Neuron (in vitro differentiated cells): ENCODE results near the gene TSPEAR.
"Not testable (repeated sequence)": the region's sequence is repeated elsewhere in the genome, so short reads cannot be mapped to it uniquely, and the experiment has no call there.

ENCODE experiments used
- H2AFZ ChIP-seq: one replicate; pipeline ENCODE4 v1.6.1; 2013; ENCODE audit warnings: low read depth, mild to moderate bottlenecking, inconsistent platforms, low read length, moderate library complexity
- H3K27me3 ChIP-seq: one replicate; pipeline ENCODE4 v1.6.1; 2013; ENCODE audit warnings: low read length; ENCODE audit not compliant: insufficient read depth
- H3K36me3 ChIP-seq: one replicate; pipeline ENCODE4 v1.6.1; 2013; ENCODE audit warnings: low read length; ENCODE audit not compliant: insufficient read depth
- H3K4me1 ChIP-seq: one replicate; pipeline ENCODE4 v1.6.1; 2013; ENCODE audit warnings: low read length; ENCODE audit not compliant: insufficient read depth
- H3K4me3 ChIP-seq: 2 replicates; pipeline ENCODE4 v1.5.1; 2013; ENCODE audit warnings: mild to moderate bottlenecking, low read length, moderate library complexity
- H3K9me3 ChIP-seq: one replicate; pipeline ENCODE4 v1.6.1; 2013; ENCODE audit warnings: low read length

The TSPEAR gene

GRCh38 chr21:44687671-44688070 is 23.7 kb downstream of the TSPEAR start:
- Histone ChIP-seq H3K27me3 (peaks cover 6% of the 10 kb centered on the region), H3K9me3 (peaks cover 2% of the 10 kb centered on the region), H3K36me3 (no peaks in the 10 kb centered on the region), H3K4me3 (no peak overlapping the region), H2AFZ (no peak overlapping the region), H3K4me1 (peaks cover 8% of the 10 kb centered on the region)

DNA sequence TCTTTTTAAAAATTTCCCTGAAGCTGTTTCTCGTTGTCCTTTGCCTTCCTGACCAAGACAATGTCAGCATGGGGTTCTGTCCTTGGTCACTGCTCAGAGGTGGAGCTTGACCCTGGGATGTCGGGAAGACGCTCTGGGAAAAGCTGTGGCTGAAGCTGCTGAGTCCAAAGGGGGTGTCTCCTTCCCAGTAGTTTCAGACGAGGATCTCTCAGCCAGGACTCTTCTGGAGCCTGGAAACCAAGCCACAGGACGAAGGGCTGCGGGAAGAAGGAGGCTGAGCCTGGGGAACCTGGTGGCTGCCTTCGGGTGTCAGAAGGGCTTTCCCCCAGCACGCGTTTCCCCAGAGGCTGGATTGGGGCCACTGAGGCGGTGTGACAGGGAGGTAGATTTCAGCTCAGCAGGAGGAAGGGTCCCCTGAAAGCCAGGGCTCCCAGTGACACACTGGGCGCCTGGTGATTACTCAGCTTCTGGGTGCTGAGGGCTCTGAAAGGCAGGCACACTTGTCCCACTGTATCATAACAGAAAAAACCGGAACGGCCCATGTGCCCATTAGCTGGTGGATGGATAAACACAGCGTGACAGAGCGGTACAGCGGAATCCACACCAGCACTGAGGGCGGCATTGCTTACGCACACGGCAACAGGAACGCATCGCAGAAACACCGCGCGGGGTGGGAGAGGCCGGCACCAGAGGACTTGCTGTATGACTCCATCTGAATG is 24.4 kb downstream of the TSPEAR start:
- Histone ChIP-seq H2AFZ (no peak overlapping the region), H3K9me3 (peaks cover 2% of the 10 kb centered on the region), H3K36me3 (no peaks in the 10 kb centered on the region), H3K4me1 (peaks cover 8% of the 10 kb centered on the region), H3K4me3 (no peak overlapping the region), H3K27me3 (peaks cover 10% of the 10 kb centered on the region)

- Histone ChIP-seq H3K9me3 (peaks cover 2% of the 10 kb centered on the region), H3K36me3 (no peaks in the 10 kb centered on the region), H3K4me3 (no peak overlapping the region), H2AFZ (no peak overlapping the region), H3K27me3 (peaks cover 11% of the 10 kb centered on the region), H3K4me1 (peaks cover 8% of the 10 kb centered on the region)
These were observed 25.2 kb downstream of the TSPEAR start for GRCh38 chr21:44686000-44686781.

DNA sequence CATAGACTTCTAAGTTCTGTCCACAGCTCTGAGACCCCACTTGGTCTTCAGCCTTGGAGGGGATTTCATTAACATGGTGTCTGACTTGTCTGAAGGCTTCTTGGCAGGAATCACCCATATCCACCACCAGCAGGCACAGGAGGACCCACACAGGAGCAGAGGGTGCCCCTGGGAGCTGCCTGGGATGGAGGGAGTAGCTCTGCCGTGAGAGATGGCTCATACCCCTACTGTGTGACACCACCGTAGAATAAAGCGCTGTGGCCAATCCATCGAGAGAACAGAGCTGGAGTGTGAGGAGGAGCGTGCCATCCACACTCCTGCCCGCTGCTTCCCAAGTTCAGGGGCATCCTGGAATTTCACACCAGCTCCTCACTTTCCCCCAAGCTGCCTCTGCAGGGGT is 26.3 kb downstream of the TSPEAR start:
- peaks cover 11% of the 10 kb centered on the region for H3K27me3 ChIP-seq
- not testable (repeated sequence) for H3K36me3 ChIP-seq, H3K4me3 ChIP-seq, H3K9me3 ChIP-seq, H3K4me1 ChIP-seq, H2AFZ ChIP-seq

DNA sequence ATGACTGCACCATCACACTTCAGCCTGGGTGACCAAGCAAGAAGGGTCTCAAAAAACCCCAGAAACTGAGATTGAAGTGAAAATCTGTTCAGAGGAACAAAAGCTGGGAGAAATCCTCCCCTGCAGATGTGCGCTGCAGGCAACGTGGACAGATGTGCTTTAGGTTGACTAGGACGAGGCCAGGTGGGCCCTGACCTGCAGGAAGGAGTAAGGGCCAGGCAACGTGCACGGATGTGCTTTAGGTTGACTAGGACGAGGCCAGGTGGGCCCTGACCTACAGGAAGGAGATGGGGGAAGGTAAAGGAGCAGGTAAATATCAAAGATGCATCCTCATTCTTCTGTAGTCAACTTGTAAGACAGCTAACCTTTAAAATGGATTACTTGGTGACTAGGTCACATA is 26.9 kb downstream of the TSPEAR start:
- peaks cover 2% of the 10 kb centered on the region for H3K9me3 ChIP-seq
- peaks cover 8% of the 10 kb centered on the region for H3K27me3 ChIP-seq
- no peaks in the 10 kb centered on the region for H3K36me3 ChIP-seq
- no peak overlapping the region for H3K4me3 ChIP-seq
- no peak overlapping the region for H2AFZ ChIP-seq
- peaks cover 8% of the 10 kb centered on the region for H3K4me1 ChIP-seq

- Histone ChIP-seq H2AFZ (no peak overlapping the region), H3K9me3 (peaks cover 2% of the 10 kb centered on the region), H3K4me3 (no peak overlapping the region), H3K27me3 (peaks cover 8% of the 10 kb centered on the region), H3K36me3 (no peaks in the 10 kb centered on the region), H3K4me1 (peaks cover 8% of the 10 kb centered on the region)
These were observed 27.3 kb downstream of the TSPEAR start for GRCh38 chr21:44684077-44684476.

- no peaks in the 10 kb centered on the region for H3K36me3 ChIP-seq
- no peak overlapping the region for H2AFZ ChIP-seq
- no peak overlapping the region for H3K4me3 ChIP-seq
- peaks cover 7% of the 10 kb centered on the region for H3K27me3 ChIP-seq
- peaks cover 2% of the 10 kb centered on the region for H3K9me3 ChIP-seq
- H3K4me1 ChIP-seq = peaks cover 8% of the 10 kb centered on the region
These were observed 28.7 kb downstream of the TSPEAR start for GRCh38 chr21:44682580-44683151.

DNA sequence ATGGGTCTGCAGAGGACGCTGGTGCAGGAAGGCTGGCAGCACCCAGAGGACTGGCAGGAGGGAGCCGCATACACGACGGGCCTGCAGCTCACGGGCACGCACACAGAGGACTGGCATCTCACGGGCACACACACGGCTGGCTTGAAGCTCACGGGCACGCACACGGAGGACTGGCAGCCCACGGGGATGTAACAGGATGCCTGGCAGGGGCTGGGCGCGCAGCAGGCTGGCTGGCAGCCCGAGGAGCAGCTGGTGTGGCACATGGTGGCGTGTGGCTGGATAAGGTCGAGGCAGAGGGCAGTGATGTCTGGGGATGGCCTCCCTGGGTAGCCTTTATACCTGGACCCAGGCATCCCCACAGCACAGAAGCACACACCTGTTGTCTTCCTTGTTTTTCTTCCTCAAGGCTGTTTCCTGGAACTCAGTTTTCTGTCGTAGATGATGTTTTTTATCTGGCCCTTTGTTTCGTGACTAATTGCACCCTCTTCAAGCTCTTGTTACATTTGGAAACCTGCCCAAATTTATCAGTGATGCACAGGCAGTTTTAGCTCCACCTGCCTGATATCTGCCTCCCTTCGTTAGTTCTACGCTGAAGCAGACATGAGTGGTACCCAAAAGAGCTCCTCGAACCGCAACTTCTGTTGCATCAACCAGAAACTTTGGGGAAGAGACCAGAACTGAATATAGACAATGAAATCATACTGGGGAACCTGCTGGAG is 29.4 kb downstream of the TSPEAR start, which contains the start of gene KRTAP12-1:
KRTAP12-1 (minus strand) TSS at position 303 of the 719 bp plus-strand sequence; CDS start at position 263, 40 bp downstream.
- Histone ChIP-seq H3K27me3 (peaks cover 8% of the 10 kb centered on the region), H3K4me1 (peaks cover 8% of the 10 kb centered on the region), H3K36me3 (no peaks in the 10 kb centered on the region), H2AFZ (no peak within 1 kb of the TSS), H3K4me3 (no peak within 1 kb of the TSS), H3K9me3 (peaks cover 2% of the 10 kb centered on the region)

- no peak overlapping the region for H2AFZ ChIP-seq
- peaks cover 10% of the 10 kb centered on the region for H3K27me3 ChIP-seq
- H3K4me3 ChIP-seq = no peak overlapping the region
- H3K36me3 ChIP-seq = no peaks in the 10 kb centered on the region
- H3K9me3 ChIP-seq = peaks cover 2% of the 10 kb centered on the region
- peaks cover 1% of the 10 kb centered on the region for H3K4me1 ChIP-seq
These were observed 30.2 kb downstream of the TSPEAR start for GRCh38 chr21:44681152-44681551.

DNA sequence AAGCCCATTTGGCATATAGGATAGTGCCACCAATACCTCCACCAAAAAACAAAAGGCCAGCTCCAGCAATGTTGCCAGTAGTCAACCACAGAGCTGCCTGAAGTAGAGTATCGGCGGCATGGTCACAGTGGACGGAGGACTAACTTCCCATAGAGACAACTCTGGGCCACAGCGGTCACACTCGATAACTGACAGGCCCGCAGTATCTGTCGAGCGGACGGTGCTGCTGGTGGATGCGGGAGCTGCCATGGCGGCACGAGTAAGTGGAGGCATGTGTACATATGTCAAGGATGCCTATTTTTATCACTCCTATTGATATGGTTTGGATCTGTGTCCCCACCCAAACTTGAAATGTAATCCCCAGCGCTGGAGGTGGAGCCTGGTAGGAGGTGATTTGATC is 33.5 kb downstream of the TSPEAR start:
- no peaks in the 10 kb centered on the region for H3K9me3 ChIP-seq
- no peak overlapping the region for H3K4me3 ChIP-seq
- H3K27me3 ChIP-seq = peaks cover 8% of the 10 kb centered on the region
- no peak overlapping the region for H2AFZ ChIP-seq
- no peaks in the 10 kb centered on the region for H3K4me1 ChIP-seq
- no peaks in the 10 kb centered on the region for H3K36me3 ChIP-seq

DNA sequence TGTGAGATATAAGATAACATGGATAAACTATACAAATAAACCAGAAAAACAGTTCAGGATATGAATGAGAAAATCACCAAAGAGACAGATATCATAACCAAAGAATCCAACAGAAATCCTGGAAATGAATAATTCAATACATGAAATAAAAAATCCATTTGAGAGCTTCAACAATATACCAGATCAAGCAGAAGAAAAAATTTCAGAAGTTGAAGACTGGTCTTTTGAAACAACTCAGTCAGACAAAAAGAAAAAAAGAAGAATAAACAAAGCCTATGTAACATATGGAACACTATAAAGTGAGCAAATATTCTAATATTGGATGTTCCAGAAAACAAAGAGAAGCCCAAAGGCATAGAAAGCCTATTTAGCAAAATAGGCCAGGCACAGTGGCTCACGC is 39.5 kb downstream of the TSPEAR start:
- Histone ChIP-seq H3K9me3 (peaks cover 8% of the 10 kb centered on the region), H3K4me1 (no peaks in the 10 kb centered on the region)

GRCh38 chr21:44670642-44671432 is 40.5 kb downstream of the TSPEAR start:
- no peaks in the 10 kb centered on the region for H3K27me3 ChIP-seq
- H3K4me3 ChIP-seq = no peak overlapping the region
- no peak overlapping the region for H2AFZ ChIP-seq
- no peaks in the 10 kb centered on the region for H3K4me1 ChIP-seq
- peaks cover 8% of the 10 kb centered on the region for H3K9me3 ChIP-seq
- H3K36me3 ChIP-seq = no peaks in the 10 kb centered on the region

More for the DNA sequence above, 39.5 kb downstream of the TSPEAR start:
- no peaks in the 10 kb centered on the region for H3K36me3 ChIP-seq
- H2AFZ ChIP-seq = no peak overlapping the region
- H3K27me3 ChIP-seq = peaks cover 1% of the 10 kb centered on the region
- H3K4me3 ChIP-seq = no peak overlapping the region
